Measurements from ENCODE around the gene TICAM1.
"Not testable (repeated sequence)": the region's sequence is repeated elsewhere in the genome, so short reads cannot be mapped to it uniquely, and the experiment has no call there.

TICAM1 gene

GRCh38 chr19:4800591-4801081 is 30.9 kb downstream of the TICAM1 start:
- Histone ChIP-seq H3K27me3 (ENCODE audit: insufficient read depth, insufficient read length) (no peaks in the 10 kb centered on the region), H3K4me3 (ENCODE audit: insufficient read length, low read depth) (no peak overlapping the region), H3K36me3 (ENCODE audit: insufficient read depth, insufficient read length, low read length) (peaks cover 27% of the 10 kb centered on the region), H3K9me3 (ENCODE audit: insufficient read depth, low read length) (no peaks in the 10 kb centered on the region), H3K4me1 (ENCODE audit: insufficient read depth, insufficient read length) (no peaks in the 10 kb centered on the region), H3K9ac (ENCODE audit: insufficient read length, low read depth) (no peak overlapping the region)
- TF ChIP-seq YY1 (IDR thresholded peaks at IDR 0.05; ENCODE audit: insufficient read depth, insufficient read length) (no peak), ZNF274 (IDR thresholded peaks at IDR 0.05; ENCODE audit: low read depth, low read length) (no peak), SUZ12 (IDR thresholded peaks at IDR 0.05; ENCODE audit: extremely low read depth, insufficient read depth, insufficient read length) (no peak)
- no peak for DNase-seq (ENCODE audit: low read depth, low spot score)

DNA sequence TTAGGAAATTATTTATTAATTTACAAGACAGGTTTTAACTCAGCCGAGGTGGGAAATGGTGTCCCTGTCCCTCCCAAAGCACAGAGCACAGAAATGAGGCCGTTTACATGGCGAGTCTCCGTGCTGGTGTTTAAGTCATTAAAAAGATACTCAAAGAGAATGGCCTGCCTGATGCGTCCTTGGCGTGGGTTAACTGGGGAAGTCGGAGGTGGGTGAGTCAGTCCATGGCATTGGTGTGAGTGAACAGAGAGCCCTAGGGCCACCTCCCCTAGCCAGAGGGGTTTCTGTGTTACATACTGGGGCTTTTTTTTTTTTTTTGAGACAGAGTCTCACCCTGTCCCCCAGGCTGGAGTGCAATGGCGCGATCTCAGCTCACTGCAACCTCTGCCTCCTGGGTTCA is 36.1 kb downstream of the TICAM1 start:
- H3K9me3 ChIP-seq (ENCODE audit: insufficient read depth, low read length): no peaks in the 10 kb centered on the region
- H3K9ac ChIP-seq (ENCODE audit: insufficient read length, low read depth): peak overlapping the region; percentile 54
- no peak for DNase-seq (ENCODE audit: low read depth, low spot score)
- H3K27me3 ChIP-seq (ENCODE audit: insufficient read depth, insufficient read length): no peaks in the 10 kb centered on the region
- H3K4me1 ChIP-seq (ENCODE audit: insufficient read depth, insufficient read length): peaks cover 22% of the 10 kb centered on the region
- H3K4me3 ChIP-seq (ENCODE audit: insufficient read length, low read depth): no peak overlapping the region
- peaks cover 61% of the 10 kb centered on the region for H3K36me3 ChIP-seq (ENCODE audit: insufficient read depth, insufficient read length, low read length)
- TF ChIP-seq SUZ12 (IDR thresholded peaks at IDR 0.05; ENCODE audit: extremely low read depth, insufficient read depth, insufficient read length): no peak
- TF ChIP-seq ZNF274 (IDR thresholded peaks at IDR 0.05; ENCODE audit: low read depth, low read length): no peak
- no peak for TF ChIP-seq YY1 (IDR thresholded peaks at IDR 0.05; ENCODE audit: insufficient read depth, insufficient read length)

DNA sequence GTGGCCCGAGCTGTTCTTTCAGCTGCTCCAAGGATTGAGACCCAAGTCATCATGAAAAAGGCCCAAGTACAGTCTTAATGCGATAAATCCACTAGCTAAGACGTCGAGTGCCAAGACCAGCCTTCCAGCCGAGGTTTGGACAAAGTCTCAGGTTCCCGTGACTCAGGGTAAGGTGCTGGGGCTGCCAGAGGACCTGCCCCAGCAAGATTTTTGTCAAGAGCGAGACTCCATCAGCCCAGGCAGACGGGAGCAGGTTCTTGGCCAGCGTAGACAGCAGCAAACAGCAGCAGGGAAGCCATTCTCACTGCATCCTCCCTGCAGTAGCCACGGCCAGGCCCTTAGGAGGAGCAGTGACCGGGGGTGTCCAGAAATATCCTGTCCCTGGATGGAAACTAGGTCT is 36.5 kb downstream of the TICAM1 start:
- Histone ChIP-seq H3K4me1 (ENCODE audit: insufficient read depth, insufficient read length) (peaks cover 22% of the 10 kb centered on the region), H3K4me3 (ENCODE audit: insufficient read length, low read depth) (no peak overlapping the region), H3K9ac (ENCODE audit: insufficient read length, low read depth) (peak overlapping the region; percentile 54), H3K9me3 (ENCODE audit: insufficient read depth, low read length) (no peaks in the 10 kb centered on the region), H3K27me3 (ENCODE audit: insufficient read depth, insufficient read length) (no peaks in the 10 kb centered on the region), H3K36me3 (ENCODE audit: insufficient read depth, insufficient read length, low read length) (peaks cover 61% of the 10 kb centered on the region)
- TF ChIP-seq SUZ12 (IDR thresholded peaks at IDR 0.05; ENCODE audit: extremely low read depth, insufficient read depth, insufficient read length) (no peak), YY1 (IDR thresholded peaks at IDR 0.05; ENCODE audit: insufficient read depth, insufficient read length) (no peak), ZNF274 (IDR thresholded peaks at IDR 0.05; ENCODE audit: low read depth, low read length) (no peak)
- no peak for DNase-seq (ENCODE audit: low read depth, low spot score)

DNA sequence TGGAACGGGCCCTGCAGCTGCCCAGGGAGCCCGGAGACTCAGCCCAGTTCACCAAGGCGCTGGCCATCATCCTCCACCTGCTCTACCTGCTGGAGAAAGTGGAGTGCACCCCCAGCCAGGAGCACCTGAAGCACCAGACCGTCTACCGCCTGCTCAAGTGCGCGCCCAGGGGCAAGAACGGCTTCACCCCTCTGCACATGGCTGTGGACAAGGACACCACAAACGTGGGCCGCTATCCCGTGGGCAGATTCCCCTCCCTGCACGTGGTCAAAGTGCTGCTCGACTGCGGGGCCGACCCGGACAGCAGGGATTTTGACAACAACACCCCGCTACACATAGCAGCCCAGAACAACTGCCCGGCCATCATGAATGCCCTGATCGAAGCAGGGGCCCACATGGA is 38.2 kb downstream of the TICAM1 start:
- H3K4me3 ChIP-seq (ENCODE audit: insufficient read length, low read depth): peak overlapping the region; percentile 6
- H3K9me3 ChIP-seq (ENCODE audit: insufficient read depth, low read length); H3K27me3 ChIP-seq (ENCODE audit: insufficient read depth, insufficient read length); DNase-seq (ENCODE audit: low read depth, low spot score): not testable (repeated sequence)
- peaks cover 22% of the 10 kb centered on the region for H3K4me1 ChIP-seq (ENCODE audit: insufficient read depth, insufficient read length)
- H3K9ac ChIP-seq (ENCODE audit: insufficient read length, low read depth): peak overlapping the region; percentile 99
- peaks cover 52% of the 10 kb centered on the region for H3K36me3 ChIP-seq (ENCODE audit: insufficient read depth, insufficient read length, low read length)

GRCh38 chr19:4792866-4793195 is 38.7 kb downstream of the TICAM1 start:
- not testable (repeated sequence) for DNase-seq (ENCODE audit: low read depth, low spot score); H3K9me3 ChIP-seq (ENCODE audit: insufficient read depth, low read length); H3K27me3 ChIP-seq (ENCODE audit: insufficient read depth, insufficient read length)
- Histone ChIP-seq H3K4me1 (ENCODE audit: insufficient read depth, insufficient read length) (peaks cover 22% of the 10 kb centered on the region), H3K4me3 (ENCODE audit: insufficient read length, low read depth) (peak overlapping the region; percentile 91), H3K9ac (ENCODE audit: insufficient read length, low read depth) (peak overlapping the region; percentile 99), H3K36me3 (ENCODE audit: insufficient read depth, insufficient read length, low read length) (peaks cover 52% of the 10 kb centered on the region)

GRCh38 chr19:4792019-4792865 is 39.3 kb downstream of the TICAM1 start:
- not testable (repeated sequence) for DNase-seq (ENCODE audit: low read depth, low spot score); H3K27me3 ChIP-seq (ENCODE audit: insufficient read depth, insufficient read length); H3K9me3 ChIP-seq (ENCODE audit: insufficient read depth, low read length)
- peaks cover 22% of the 10 kb centered on the region for H3K4me1 ChIP-seq (ENCODE audit: insufficient read depth, insufficient read length)
- peak overlapping the region; percentile 99 for H3K9ac ChIP-seq (ENCODE audit: insufficient read length, low read depth)
- peak overlapping the region; percentile 91 for H3K4me3 ChIP-seq (ENCODE audit: insufficient read length, low read depth)
- peaks cover 47% of the 10 kb centered on the region for H3K36me3 ChIP-seq (ENCODE audit: insufficient read depth, insufficient read length, low read length)

GRCh38 chr19:4791183-4792018 is 40.1 kb downstream of the TICAM1 start, which contains the start of gene FEM1A:
TSS of gene FEM1A (plus strand) at chr19:4791734. CDS start at chr19:4791855, 121 bp downstream.
- TF ChIP-seq SUZ12 (IDR thresholded peaks at IDR 0.05; ENCODE audit: extremely low read depth, insufficient read depth, insufficient read length) (no peak), YY1 (IDR thresholded peaks at IDR 0.05; ENCODE audit: insufficient read depth, insufficient read length) (peak; percentile 98), ZNF274 (IDR thresholded peaks at IDR 0.05; ENCODE audit: low read depth, low read length) (no peak)
- H3K9ac ChIP-seq (ENCODE audit: insufficient read length, low read depth): peak within 1 kb of the TSS; percentile 99
- H3K4me1 ChIP-seq (ENCODE audit: insufficient read depth, insufficient read length): peaks cover 22% of the 10 kb centered on the region
- no peaks in the 10 kb centered on the region for H3K27me3 ChIP-seq (ENCODE audit: insufficient read depth, insufficient read length)
- H3K9me3 ChIP-seq (ENCODE audit: insufficient read depth, low read length): no peaks in the 10 kb centered on the region
- peak within 1 kb of the TSS; percentile 91 for H3K4me3 ChIP-seq (ENCODE audit: insufficient read length, low read depth)
- DNase-seq (ENCODE audit: low read depth, low spot score): peak; percentile 100
- peaks cover 40% of the 10 kb centered on the region for H3K36me3 ChIP-seq (ENCODE audit: insufficient read depth, insufficient read length, low read length)

GRCh38 chr19:4786412-4787016 is 45.0 kb downstream of the TICAM1 start:
- H3K4me3 ChIP-seq (ENCODE audit: insufficient read length, low read depth); H3K9ac ChIP-seq (ENCODE audit: insufficient read length, low read depth); DNase-seq (ENCODE audit: low read depth, low spot score); H3K4me1 ChIP-seq (ENCODE audit: insufficient read depth, insufficient read length); H3K36me3 ChIP-seq (ENCODE audit: insufficient read depth, insufficient read length, low read length); H3K27me3 ChIP-seq (ENCODE audit: insufficient read depth, insufficient read length); H3K9me3 ChIP-seq (ENCODE audit: insufficient read depth, low read length): not testable (repeated sequence)

Measured in NT2/D1 (cell line).